CD14-positive monocyte (primary cell): ENCODE data around the gene NQO2. TPM values are rescaled to one million over a fixed set of nuclear protein-coding genes. Genes with fewer than 3 reads are reported as not detected.

Experiments used
- DNase-seq, 3 donors: peaks; one replicate each; pipeline ENCODE4 v3.0.0-alpha.2; 2011 to 2022
- H2AFZ ChIP-seq: 2 replicates; pipeline ENCODE4 v1.6.0; 2012; ENCODE audit warnings: mild to moderate bottlenecking, low read depth, low read length, inconsistent platforms; ENCODE audit not compliant: insufficient read depth, poor library complexity, severe bottlenecking
- H3K27ac ChIP-seq, 2 donors: 1 replicate in 1 of 2; 2 replicates in 1 of 2; pipeline ENCODE4 v1.5.1; 2012 to 2013; ENCODE audit warnings: low read length in 2 of 2, control low read depth in 1 of 2, inconsistent platforms in 1 of 2, low read depth in 1 of 2, mild to moderate bottlenecking in 1 of 2
- H3K27me3 ChIP-seq, 2 donors: one replicate each; pipeline versions ENCODE4 v1.6.0 to v1.6.1; 2011 to 2013; ENCODE audit warnings: low read length in 2 of 2; ENCODE audit not compliant: control insufficient read depth in 2 of 2, insufficient read depth in 2 of 2
- H3K36me3 ChIP-seq, 2 donors: replicated peaks in 1 of 2; 1 replicate in 1 of 2; 2 replicates in 1 of 2; pipeline versions ENCODE4 v1.5.1 to v1.6.1; 2012 to 2013; ENCODE audit warnings: low read length in 2 of 2, control low read depth in 1 of 2, inconsistent platforms in 1 of 2, mild to moderate bottlenecking in 1 of 2; ENCODE audit not compliant: insufficient read depth in 2 of 2, control insufficient read depth in 1 of 2
- H3K4me1 ChIP-seq, 2 donors: 1 replicate in 1 of 2; 2 replicates in 1 of 2; pipeline versions ENCODE4 v1.5.1 to v1.6.1; 2012 to 2013; ENCODE audit warnings: low read length in 2 of 2, control low read depth in 1 of 2, inconsistent platforms in 1 of 2, mild to moderate bottlenecking in 1 of 2, moderate library complexity in 1 of 2; ENCODE audit not compliant: insufficient read depth in 2 of 2, control insufficient read depth in 1 of 2
- H3K4me2 ChIP-seq: replicated peaks from 2 replicates; pipeline ENCODE3; 2012; ENCODE audit warnings: low read length, moderate library complexity, mild to moderate bottlenecking; ENCODE audit not compliant: poor library complexity, severe bottlenecking; ENCODE audit errors: extremely low read depth
- H3K4me3 ChIP-seq, 3 experiments: fragments of 200-600 bp in 1 of 3; sonication (generic) in 1 of 3; replicated peaks in 1 of 3; 1 replicate in 2 of 3; 2 replicates in 1 of 3; pipeline ENCODE4 v1.5.1; 2011 to 2013; ENCODE audit warnings: low read length in 3 of 3, mild to moderate bottlenecking in 3 of 3, control low read depth in 2 of 3, low read depth in 2 of 3, inconsistent platforms in 1 of 3, moderate library complexity in 1 of 3
- H3K79me2 ChIP-seq: 2 replicates; pipeline ENCODE4 v1.6.0; 2012; ENCODE audit warnings: mild to moderate bottlenecking, control low read depth, inconsistent platforms, low read length, moderate library complexity; ENCODE audit not compliant: insufficient read depth
- H3K9ac ChIP-seq: 2 replicates; pipeline ENCODE4 v1.6.0; 2017; ENCODE audit warnings: low read length, mild to moderate bottlenecking; ENCODE audit not compliant: insufficient read depth, poor library complexity, severe bottlenecking
- H3K9me3 ChIP-seq, 2 donors: replicated peaks in 1 of 2; 1 replicate in 1 of 2; 2 replicates in 1 of 2; pipeline versions ENCODE4 v1.5.1 to v1.6.1; 2012 to 2013; ENCODE audit warnings: low read length in 2 of 2, control low read depth in 1 of 2; ENCODE audit not compliant: control insufficient read depth in 1 of 2, insufficient read depth in 1 of 2
- H4K20me1 ChIP-seq: 2 replicates; pipeline ENCODE4 v1.6.0; 2012; ENCODE audit warnings: mild to moderate bottlenecking, low read length, control low read depth, moderate library complexity; ENCODE audit not compliant: insufficient read depth
- H3K27ac Mint-ChIP-seq, 7 donors: one replicate each; pipeline ENCODE4 v1.8.0; 2020; ENCODE audit warnings: mild to moderate bottlenecking in 7 of 7, mixed read lengths in 7 of 7, moderate library complexity in 6 of 7, inconsistent platforms in 2 of 7
- H3K27me3 Mint-ChIP-seq, 3 donors: one replicate each; pipeline ENCODE4 v1.8.0; 2021 to 2022; ENCODE audit warnings: low read depth in 3 of 3, mild to moderate bottlenecking in 3 of 3, mixed read lengths in 3 of 3, moderate library complexity in 3 of 3, inconsistent platforms in 1 of 3
- H3K36me3 Mint-ChIP-seq, 2 donors: one replicate each; pipeline ENCODE4 v1.8.0; 2020; ENCODE audit warnings: mixed read lengths in 2 of 2, inconsistent platforms in 1 of 2, mild to moderate bottlenecking in 1 of 2
- H3K4me1 Mint-ChIP-seq: one replicate; pipeline ENCODE4 v1.8.0; 2020; ENCODE audit warnings: mild to moderate bottlenecking, mixed read lengths
- H3K4me3 Mint-ChIP-seq, 2 donors: one replicate each; pipeline ENCODE4 v1.8.0; 2020; ENCODE audit warnings: mild to moderate bottlenecking in 2 of 2, mixed read lengths in 2 of 2, moderate library complexity in 1 of 2
- H3K9me3 Mint-ChIP-seq, 7 donors: one replicate each; pipeline ENCODE4 v1.8.0; 2020 to 2022; ENCODE audit warnings: mixed read lengths in 7 of 7, mild to moderate bottlenecking in 6 of 7, moderate library complexity in 6 of 7, inconsistent platforms in 2 of 7
- CTCF ChIP-seq: fragments of 200-600 bp; IDR thresholded peaks from one replicate; pipeline ENCODE4 v1.8.0; 2022; ENCODE audit warnings: antibody characterized with exemption, mild to moderate bottlenecking
- WGBS: methylation state at CpG from one replicate; pipeline ENCODE4 v1.1.5; 2013; ENCODE audit warnings: missing lambda C conversion rate; ENCODE audit not compliant: insufficient coverage; 5-methylcytosine and 5-hydroxymethylcytosine counted together
- intact Hi-C, 2 donors: fragments of 100-400 bp; cut with micrococcal nuclease; formaldehyde crosslinking; loops; one replicate each; pipeline versions ENCODE4 v1.15.0 to v1.15.1; 2023
- polyA plus RNA-seq, 3 donors: library from polyadenylated mRNA; depleted of rRNA in 1 of 3; unstranded in 2 of 3; stranded (reverse) in 1 of 3; fragments of 300-500 nt in 2 of 3; fragments of >200 nt in 1 of 3; fragmentation: Illumina TruSeq in 2 of 3; gene quantifications; 1 replicate in 2 of 3; 2 replicates in 1 of 3; pipeline ENCODE4 v1.2.3, GENCODE V29; 2012 to 2021

NQO2 gene
- polyA plus RNA-seq, 3 donors: 30.0 to 281 (median 146) TPM

- H3K79me2 ChIP-seq: peaks cover 39% of the 10 kb centered on the region
- intact Hi-C loops: no loop called here
- peak overlapping the region; percentile 99 for H3K27ac ChIP-seq
- peaks cover 87 to 97% of the 10 kb centered on the region in 2 donors for H3K4me1 ChIP-seq
- peaks cover 9 to 16% of the 10 kb centered on the region in 2 donors for H3K36me3 ChIP-seq
- peak; percentile 61 to 81 (median 80) for DNase-seq
- TF ChIP-seq CTCF: no peak
- Mint-ChIP-seq H3K9me3 (no peaks in the 10 kb centered on the region), H3K36me3 (peaks cover 21 to 26% of the 10 kb centered on the region in 2 donors), H3K4me1 (peaks cover 74% of the 10 kb centered on the region), H3K27ac (peak overlapping the region; percentile 96 to 100 (median 99)), H3K4me3 (peak overlapping the region; percentile 97 to 99), H3K27me3 (peaks cover 0 to 1% (median 0%) of the 10 kb centered on the region in 3 donors)
- H3K27me3 ChIP-seq: no peaks in the 10 kb centered on the region
- 7% methylated on average over 22 of the region's 26 CpGs for WGBS
- H3K9ac ChIP-seq: peak overlapping the region; percentile 84
- peak overlapping the region; percentile 66 for H2AFZ ChIP-seq
- H4K20me1 ChIP-seq: peaks cover 14% of the 10 kb centered on the region
- H3K4me2 ChIP-seq: peak overlapping the region; percentile 91
- no peaks in the 10 kb centered on the region for H3K9me3 ChIP-seq
- peak overlapping the region; percentile 71 to 89 (median 80) for H3K4me3 ChIP-seq
Observed at GRCh38 chr6:3022765-3023662, 23.3 kb downstream of the NQO2 start.

- Histone ChIP-seq H2AFZ (peak overlapping the region; percentile 66), H3K9ac (peak overlapping the region; percentile 84), H3K27ac (peak overlapping the region; percentile 99), H3K4me1 (peaks cover 88 to 98% of the 10 kb centered on the region in 2 donors), H3K4me2 (peak overlapping the region; percentile 91), H4K20me1 (peaks cover 14% of the 10 kb centered on the region), H3K9me3 (no peaks in the 10 kb centered on the region), H3K36me3 (peaks cover 6 to 12% of the 10 kb centered on the region in 2 donors), H3K79me2 (peaks cover 33% of the 10 kb centered on the region), H3K27me3 (no peaks in the 10 kb centered on the region), H3K4me3 (peak overlapping the region; percentile 71 to 89 (median 80))
- Mint-ChIP-seq H3K9me3 (peaks cover 0 to 2% (median 0%) of the 10 kb centered on the region in 7 donors), H3K36me3 (peaks cover 15 to 20% of the 10 kb centered on the region in 2 donors), H3K27ac (peak overlapping the region; percentile 96 to 100 (median 99)), H3K27me3 (peaks cover 0 to 1% (median 0%) of the 10 kb centered on the region in 3 donors), H3K4me1 (peaks cover 77% of the 10 kb centered on the region), H3K4me3 (peak overlapping the region; percentile 97 to 99)
- TF ChIP-seq CTCF: no peak
- 5% methylated on average over 13 of the region's 32 CpGs for WGBS
- peak; percentile 96 to 97 (median 96) for DNase-seq
- intact Hi-C loops: no loop called here
Observed at GRCh38 chr6:3023663-3024483, 24.2 kb downstream of the NQO2 start.
